Umbilical cord (tissue), 2 donors: Measurements from ENCODE around the gene ZRANB1. TPM values are rescaled to one million over a fixed set of nuclear protein-coding genes. Genes with fewer than 3 reads are reported as not detected.

ENCODE experiments used
- DNase-seq: peaks from one replicate; pipeline ENCODE4 v3.0.0-alpha.2; 2015; ENCODE audit warnings: low spot score
- total RNA-seq: library from RNA; depleted of rRNA; stranded (reverse); fragments of >200 nt; gene quantifications from one replicate; pipeline ENCODE4 v1.2.3, GENCODE V29; 2014; ENCODE audit warnings: low replicate concordance; ENCODE audit not compliant: insufficient read depth

ZRANB1 gene
- total RNA-seq, 1 donor from 2014 or later, result 32.0 TPM

- DNase-seq, result no peak
These were observed 91.4 kb downstream of the ZRANB1 start for GRCh38 chr10:125033146-125033924.

- DNase-seq, result no peak
These were observed 92.8 kb downstream of the ZRANB1 start for GRCh38 chr10:125034675-125035074.

DNA sequence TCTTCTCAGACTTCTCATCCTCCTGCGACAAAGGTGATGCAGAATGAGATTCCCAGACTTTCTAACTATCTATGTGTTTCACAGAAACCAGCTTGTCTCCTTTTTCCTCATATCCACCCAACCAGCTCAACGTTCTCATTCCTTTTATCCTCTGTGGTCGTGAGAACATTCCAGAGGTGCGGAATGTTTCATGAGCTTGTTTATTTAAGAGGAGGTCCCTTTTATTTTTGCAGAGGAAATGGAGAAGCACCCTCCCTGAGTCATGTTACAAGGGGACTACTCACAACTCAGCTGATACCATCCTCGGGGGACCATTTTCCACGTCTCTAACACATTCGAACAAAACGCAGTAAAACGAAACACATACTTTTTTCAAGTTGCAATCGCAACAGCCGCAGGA, 93.2 kb downstream of the ZRANB1 start:
- DNase-seq, result peak; percentile 62

DNA sequence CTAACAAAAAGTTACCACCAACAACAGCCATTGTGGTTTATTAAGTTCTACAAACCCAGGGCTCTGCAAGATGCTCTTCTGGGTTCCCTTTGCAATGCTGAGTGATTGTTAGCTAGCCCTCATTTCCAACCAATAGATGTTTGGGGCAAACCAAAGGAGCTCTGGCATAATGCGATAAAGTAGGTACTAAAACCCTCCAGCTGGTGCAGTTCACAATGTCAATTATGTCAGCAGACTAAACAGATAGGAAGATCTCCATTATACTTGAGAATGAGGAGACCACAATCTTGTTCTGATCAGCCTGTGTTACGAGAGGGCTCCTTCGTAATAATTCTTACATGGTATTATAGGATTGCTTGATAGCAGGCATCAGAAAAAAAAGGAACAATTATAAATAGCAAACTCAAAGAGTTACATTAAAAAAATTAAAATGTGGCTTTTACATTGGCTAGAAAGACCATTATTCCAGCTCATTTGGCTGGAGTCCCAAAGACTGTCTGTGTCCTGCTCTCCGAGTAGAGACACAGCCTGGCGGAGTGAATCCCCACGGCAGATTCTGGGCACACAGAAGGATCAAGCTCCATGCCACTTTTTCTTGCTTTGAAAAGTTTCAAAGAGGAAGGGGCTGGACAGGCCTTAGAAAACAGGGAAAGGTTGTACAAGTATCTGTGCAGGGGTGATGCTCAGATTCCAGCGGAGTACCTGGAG, 93.8 kb downstream of the ZRANB1 start:
- no peak for DNase-seq

DNA sequence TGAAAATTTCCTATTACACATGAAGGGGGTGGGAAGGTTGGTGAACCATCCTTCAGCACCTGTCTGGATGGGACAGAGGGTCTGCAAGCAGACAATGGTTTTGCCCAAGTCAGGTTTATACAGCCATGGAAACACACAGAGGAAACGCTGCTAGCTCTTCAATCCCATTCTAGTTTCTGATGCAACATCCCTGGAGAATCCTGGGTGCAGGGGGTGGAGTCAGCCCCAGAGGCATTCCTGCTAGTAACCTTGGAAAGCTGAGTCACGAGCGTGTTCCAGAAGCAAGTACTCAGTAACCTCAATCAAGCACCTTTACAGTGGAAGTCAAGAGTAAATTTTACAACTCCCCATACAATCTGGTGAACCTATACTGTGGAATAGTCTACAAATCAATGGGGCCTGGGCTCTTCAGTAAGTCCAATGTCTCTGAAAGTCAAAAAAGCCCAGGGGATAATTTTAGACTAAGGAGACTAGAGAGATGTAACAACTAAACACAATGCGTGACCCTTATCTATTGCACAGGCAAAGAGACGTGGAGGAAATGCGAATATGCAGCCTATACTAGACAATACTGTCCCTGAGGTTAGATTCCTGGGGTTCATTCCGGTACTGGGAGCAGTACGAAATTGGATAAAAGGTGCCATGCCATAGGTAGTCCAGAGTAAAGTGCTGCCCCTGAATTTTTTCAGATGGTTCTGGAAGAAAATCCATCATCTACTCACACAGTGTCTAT, 95.4 kb downstream of the ZRANB1 start:
- DNase-seq, result no peak

Other genes starting within 250 kb of the ZRANB1 start
- 19.3 TPM for gene FAM53B, start 197.7 kb upstream of the ZRANB1 start, total RNA-seq
- 29.9 TPM for gene EEF1AKMT2, start 150.2 kb upstream of the ZRANB1 start, total RNA-seq
- 11.6 TPM for gene ABRAXAS2, start 140.3 kb upstream of the ZRANB1 start, total RNA-seq
- gene CTBP2, start 218.4 kb downstream of the ZRANB1 start, total RNA-seq, result 27.7 TPM